PC-3 (cell line): ENCODE results near the gene IQCK.

ENCODE experiments used
- CTCF ChIP-seq: fragments of 300-600 bp; sonication (generic); conservative IDR thresholded peaks from 2 replicates; pipeline ENCODE4 v1.5.1; 2017; ENCODE audit warnings: antibody characterized with exemption, low read depth, mild to moderate bottlenecking, low read length
- EZH2 ChIP-seq: fragments of 300-600 bp; sonication (generic); IDR thresholded peaks from one replicate; pipeline ENCODE4 v1.6.1; 2017; ENCODE audit warnings: antibody characterized with exemption, mild to moderate bottlenecking, low read length; ENCODE audit not compliant: unreplicated experiment

- no peak for TF ChIP-seq CTCF
- TF ChIP-seq EZH2, result no peak
Observed at GRCh38 chr16:19705843-19706242, 12.2 kb upstream of the IQCK start.
